ENCODE results near the gene KLHL5.

The KLHL5 gene

GRCh38 chr4:39044364-39044955 is 17.6 kb upstream of the KLHL5 start:
- no peak for DNase-seq (ENCODE audit: low read depth, low spot score)

- DNase-seq (ENCODE audit: low read depth, low spot score), result no peak
These were observed 16.8 kb upstream of the KLHL5 start for GRCh38 chr4:39044956-39045826.

GRCh38 chr4:39045827-39046221 is 16.2 kb upstream of the KLHL5 start:
- DNase-seq (ENCODE audit: low read depth, low spot score), result no peak

GRCh38 chr4:39046249-39046648 is 15.8 kb upstream of the KLHL5 start:
- no peak for DNase-seq (ENCODE audit: low read depth, low spot score)

- DNase-seq (ENCODE audit: low read depth, low spot score), result no peak
These were observed 14.4 kb upstream of the KLHL5 start for GRCh38 chr4:39047681-39048080.

- DNase-seq (ENCODE audit: low read depth, low spot score), result no peak
These were observed 13.7 kb upstream of the KLHL5 start for GRCh38 chr4:39048311-39048710.

- DNase-seq (ENCODE audit: low read depth, low spot score), result no peak
These were observed 11.4 kb upstream of the KLHL5 start for GRCh38 chr4:39050590-39050989.

- no peak for DNase-seq (ENCODE audit: low read depth, low spot score)
These were observed 10.5 kb upstream of the KLHL5 start for GRCh38 chr4:39051492-39051891.

DNA sequence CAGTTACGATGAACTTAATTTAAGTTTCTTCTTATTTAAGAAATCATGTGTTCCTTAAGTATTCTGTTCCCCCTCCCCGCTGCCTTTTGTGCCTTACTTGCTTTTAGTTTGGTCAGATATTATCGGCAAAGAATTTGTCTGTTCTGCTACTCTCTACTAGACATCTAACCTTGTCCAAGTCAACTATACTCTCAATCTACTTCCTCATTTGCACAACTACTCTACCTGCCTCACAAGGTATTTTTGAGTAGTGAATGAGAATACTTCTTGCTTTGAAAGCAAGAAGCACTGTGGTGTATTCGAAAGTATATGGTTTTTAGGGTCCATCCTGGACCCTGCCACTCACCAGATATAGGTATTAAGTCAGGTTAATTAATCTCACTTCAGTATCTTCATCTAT is 8.0 kb upstream of the KLHL5 start:
- DNase-seq (ENCODE audit: low read depth, low spot score), result no peak

DNA sequence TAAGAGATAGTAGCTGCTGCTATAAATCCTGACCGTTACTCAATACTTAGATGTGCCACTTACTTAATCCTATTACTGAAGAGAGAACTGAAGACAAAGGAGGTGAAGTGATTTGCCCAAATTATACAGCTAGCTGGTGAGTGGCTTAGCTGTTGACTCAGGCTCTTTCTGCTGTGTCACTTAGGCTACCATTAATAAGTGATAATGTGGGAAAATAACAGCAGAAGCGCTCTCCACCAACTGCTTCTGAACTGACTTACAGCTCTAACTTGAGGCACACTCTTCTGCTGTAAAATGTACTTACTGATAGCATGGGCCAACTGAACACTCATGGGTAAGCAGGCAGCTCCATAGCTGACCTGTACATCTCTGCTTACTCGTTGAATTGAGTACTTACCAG is 7.5 kb upstream of the KLHL5 start:
- DNase-seq (ENCODE audit: low read depth, low spot score), result no peak

DNA sequence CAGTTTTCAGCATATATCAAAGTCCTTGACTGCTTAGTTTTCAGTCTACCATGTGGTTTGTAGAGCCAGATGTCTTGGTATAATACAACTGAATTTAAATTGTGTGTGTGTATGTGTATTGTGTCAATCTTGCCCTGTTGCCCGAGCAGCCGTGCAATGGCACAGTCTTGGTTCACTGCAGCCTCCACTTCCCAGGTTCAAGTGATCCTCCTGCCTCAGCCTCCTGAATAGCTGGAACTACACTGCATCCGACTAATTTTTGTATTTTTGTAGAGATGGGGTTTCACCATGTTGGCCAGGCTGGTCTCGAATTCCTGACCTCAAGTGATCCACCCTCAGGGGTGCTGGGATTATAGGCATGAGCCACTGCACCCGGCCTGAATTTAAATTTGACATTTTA is 6.0 kb upstream of the KLHL5 start:
- no peak for DNase-seq (ENCODE audit: low read depth, low spot score)

DNA sequence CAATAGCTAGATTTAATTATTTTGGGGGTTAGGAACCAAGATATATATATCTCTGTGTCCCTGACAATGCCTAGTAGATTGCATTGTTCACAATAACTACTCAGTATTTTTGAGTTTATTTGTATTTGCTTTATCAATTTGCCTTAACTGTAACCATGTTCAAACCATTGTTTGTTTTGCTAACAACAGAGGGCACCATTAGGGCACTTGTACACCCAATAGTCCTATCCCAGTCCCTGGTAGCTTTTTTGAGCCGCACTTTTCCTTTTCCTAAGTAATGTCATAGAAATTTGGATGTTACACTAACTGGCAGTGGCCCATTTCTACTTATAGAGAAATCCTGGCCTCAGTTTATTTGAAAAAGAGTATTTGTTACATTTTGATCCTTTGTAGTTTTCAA is 575 bp upstream of the KLHL5 start:
- DNase-seq (ENCODE audit: low read depth, low spot score), result no peak

DNA sequence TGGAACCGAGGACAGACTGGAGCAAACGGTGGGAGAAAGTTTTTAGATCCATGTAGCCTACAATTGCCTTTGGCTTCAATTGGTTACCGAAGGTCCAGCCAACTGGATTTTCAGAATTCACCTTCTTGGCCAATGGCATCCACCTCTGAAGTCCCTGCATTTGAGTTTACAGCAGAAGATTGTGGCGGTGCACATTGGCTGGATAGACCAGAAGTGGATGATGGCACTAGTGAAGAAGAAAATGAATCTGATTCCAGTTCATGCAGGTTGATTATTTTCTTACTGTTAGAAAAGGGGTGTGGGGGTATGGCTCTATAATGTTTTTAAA is 702 bp downstream of the KLHL5 start:
- no peak for DNase-seq (ENCODE audit: low read depth, low spot score)

DNA sequence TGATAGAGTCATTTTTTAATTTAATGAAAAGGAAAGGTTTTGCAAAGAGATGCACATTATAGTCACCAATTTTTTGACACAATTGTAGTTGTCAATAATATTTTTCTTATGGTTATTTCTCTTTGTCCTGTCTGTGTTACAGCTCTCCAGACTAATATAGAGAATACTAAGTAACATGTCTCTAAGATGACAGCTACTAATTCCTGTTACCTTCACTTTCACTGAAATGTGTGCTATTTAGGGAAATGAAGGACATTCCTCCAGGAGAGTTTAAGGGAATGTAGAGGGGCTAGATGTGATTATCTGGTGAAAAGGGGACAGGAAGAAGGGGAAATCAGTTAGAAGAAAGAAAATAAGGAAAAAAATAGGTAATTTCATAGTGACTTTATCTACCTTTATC is 1.4 kb downstream of the KLHL5 start:
- no peak for DNase-seq (ENCODE audit: low read depth, low spot score)

DNA sequence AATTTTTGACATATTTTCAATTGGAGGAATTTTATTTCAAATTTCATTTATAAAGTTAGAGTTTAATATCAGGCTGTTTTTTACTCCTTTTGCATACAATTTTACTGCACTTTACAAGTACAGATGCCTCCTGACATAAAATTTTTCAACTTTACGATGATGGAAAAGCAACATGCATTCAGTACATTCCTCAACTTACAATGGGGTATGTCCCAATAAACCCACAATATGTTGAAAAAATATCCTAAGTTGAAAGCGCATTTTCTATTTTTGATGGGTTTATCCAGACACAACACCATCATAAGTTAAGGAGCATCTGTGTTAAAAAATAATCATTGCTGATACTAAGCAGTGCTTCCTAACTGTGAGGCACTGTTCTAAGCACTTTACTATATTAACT is 4.3 kb downstream of the KLHL5 start:
- no peak for DNase-seq (ENCODE audit: low read depth, low spot score)

DNA sequence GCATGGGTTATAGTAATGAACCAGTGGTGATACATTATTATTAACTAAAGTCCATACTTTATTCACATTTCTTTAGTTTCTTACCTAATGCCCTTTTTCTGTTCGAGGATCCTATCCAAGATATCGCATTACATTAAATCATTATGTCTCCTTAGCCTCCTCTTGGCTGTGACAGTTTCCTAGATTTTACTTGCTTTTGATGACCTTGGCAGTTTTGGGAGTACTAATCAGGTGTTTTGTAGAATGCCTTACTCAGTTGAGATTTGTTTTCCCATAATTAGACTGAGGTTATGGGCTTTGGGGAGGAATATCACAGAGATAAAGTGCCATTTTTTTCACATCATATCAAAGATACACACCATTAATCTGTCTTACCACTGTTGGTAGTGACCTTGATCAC is 5.0 kb downstream of the KLHL5 start:
- DNase-seq (ENCODE audit: low read depth, low spot score), result no peak

- DNase-seq (ENCODE audit: low read depth, low spot score), result no peak
These were observed 5.4 kb downstream of the KLHL5 start for GRCh38 chr4:39067451-39067850.

- no peak for DNase-seq (ENCODE audit: low read depth, low spot score)
These were observed 6.9 kb downstream of the KLHL5 start for GRCh38 chr4:39068907-39069306.

DNA sequence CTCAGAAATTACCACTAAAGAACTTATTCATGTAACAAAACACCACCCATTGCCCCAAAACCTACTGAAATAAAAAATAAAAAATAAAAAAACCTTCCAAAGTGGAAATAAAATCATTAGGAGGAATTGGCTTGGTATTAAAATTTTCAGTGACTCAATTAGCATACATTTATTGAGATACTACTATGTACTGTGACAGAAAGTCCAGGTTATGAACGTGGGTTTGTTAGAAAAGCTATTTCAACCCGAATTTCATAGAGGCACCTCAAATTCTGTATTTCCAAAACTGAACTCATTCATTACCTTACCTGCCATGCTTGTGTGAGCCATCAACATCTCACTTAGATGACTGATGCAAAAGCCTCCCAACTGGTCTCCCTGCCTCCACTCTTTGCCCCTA is 16.8 kb downstream of the KLHL5 start:
- DNase-seq (ENCODE audit: low read depth, low spot score), result no peak

GRCh38 chr4:39083164-39083563 is 21.1 kb downstream of the KLHL5 start:
- no peak for DNase-seq (ENCODE audit: low read depth, low spot score)

- no peak for DNase-seq (ENCODE audit: low read depth, low spot score)
These were observed 23.9 kb downstream of the KLHL5 start for GRCh38 chr4:39085891-39086290.

GRCh38 chr4:39096847-39097246 is 34.8 kb downstream of the KLHL5 start:
- no peak for DNase-seq (ENCODE audit: low read depth, low spot score)

DNA sequence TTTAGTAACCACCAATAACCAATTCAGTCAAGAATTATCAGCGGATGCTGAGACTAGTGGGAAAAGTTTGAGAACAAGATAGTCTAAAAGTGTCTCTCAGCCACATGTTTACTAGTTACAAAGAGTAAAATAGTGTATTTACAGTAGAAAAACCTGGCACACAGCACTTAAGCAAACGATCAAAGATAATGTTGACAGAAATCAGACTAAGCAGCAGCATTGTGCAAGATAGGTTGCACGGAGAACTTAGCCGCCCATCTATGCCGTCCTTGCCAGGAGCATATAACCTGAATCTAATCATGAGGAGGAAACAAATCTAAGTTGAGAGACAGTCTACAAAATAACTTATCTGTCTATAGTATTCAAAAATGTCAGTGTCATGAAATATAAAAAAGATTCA is 35.3 kb downstream of the KLHL5 start:
- no peak for DNase-seq (ENCODE audit: low read depth, low spot score)

DNA sequence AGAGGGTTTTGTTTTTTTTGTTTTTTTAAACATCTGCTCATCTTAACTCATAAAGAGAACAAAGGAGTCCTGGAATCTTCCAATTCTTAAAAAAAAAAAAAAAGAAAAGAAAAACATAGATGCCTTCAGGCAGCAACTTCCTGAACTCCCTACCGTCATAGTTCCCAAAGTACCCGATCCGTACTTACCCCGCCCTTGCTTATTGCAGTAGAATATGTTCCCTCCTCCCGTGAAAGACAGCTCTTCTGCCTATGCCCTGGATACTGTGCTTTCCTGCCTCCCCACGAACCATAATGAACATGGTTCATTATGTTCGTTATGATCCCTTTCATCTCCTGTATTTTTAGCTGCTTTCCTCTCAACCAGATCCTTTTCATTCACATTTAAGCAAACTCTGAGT is 40.3 kb downstream of the KLHL5 start:
- peak; percentile 6 for DNase-seq (ENCODE audit: low read depth, low spot score)
